ENCODE measurements around the gene CMKLR1.

Gene CMKLR1

GRCh38 chr12:108367436-108367835 is 28.3 kb upstream of the CMKLR1 start:
- peak; percentile 84 to 97 for DNase-seq (ENCODE audit: low read depth in 1 of 2, low spot score in 1 of 2)
- TF ChIP-seq SPI1 (IDR thresholded peaks at IDR 0.05; ENCODE audit: borderline replicate concordance, low read depth) (peak; percentile 54; the same call in 1 of the 2 replicates), GABPA (IDR thresholded peaks at IDR 0.05; ENCODE audit: low read depth) (no peak), POLR2AphosphoS5 (IDR thresholded peaks at IDR 0.05; ENCODE audit: low read depth) (peak; percentile 78)
- Histone ChIP-seq H3K27ac (replicated peaks) (no peak overlapping the region), H3K27me3 (ENCODE audit: insufficient read depth, poor library complexity, severe bottlenecking) (no peaks in the 10 kb centered on the region), H3K4me3 (replicated peaks; ENCODE audit: insufficient read depth, low read length) (no peak overlapping the region)

- H3K27ac ChIP-seq (replicated peaks) = no peak overlapping the region
- H3K27me3 ChIP-seq (ENCODE audit: insufficient read depth, poor library complexity, severe bottlenecking) = no peaks in the 10 kb centered on the region
- TF ChIP-seq POLR2AphosphoS5 (IDR thresholded peaks at IDR 0.05; ENCODE audit: low read depth) (no peak), SPI1 (IDR thresholded peaks at IDR 0.05; ENCODE audit: borderline replicate concordance, low read depth) (no peak), REST (IDR thresholded peaks at IDR 0.05; ENCODE audit: insufficient replicate concordance, low read depth) (no peak), GABPA (IDR thresholded peaks at IDR 0.05; ENCODE audit: low read depth) (no peak), CTCF (IDR thresholded peaks at IDR 0.05; ENCODE audit: insufficient read depth, low read length) (no peak)
- H3K4me3 ChIP-seq (replicated peaks; ENCODE audit: insufficient read depth, low read length) = no peak overlapping the region
- DNase-seq (ENCODE audit: low read depth in 1 of 2, low spot score in 1 of 2) = no peak
These were observed 26.2 kb upstream of the CMKLR1 start for GRCh38 chr12:108365324-108365723.

- no peak for TF ChIP-seq REST (IDR thresholded peaks at IDR 0.05; ENCODE audit: insufficient replicate concordance, low read depth)
- TF ChIP-seq SPI1 (IDR thresholded peaks at IDR 0.05; ENCODE audit: borderline replicate concordance, low read depth) = peak; percentile 57; the same call in 1 of the 2 replicates
- Histone ChIP-seq H3K4me3 (replicated peaks; ENCODE audit: insufficient read depth, low read length) (no peak overlapping the region), H3K27me3 (ENCODE audit: insufficient read depth, poor library complexity, severe bottlenecking) (no peaks in the 10 kb centered on the region), H3K27ac (replicated peaks) (no peak overlapping the region)
- no peak for DNase-seq (ENCODE audit: low read depth in 1 of 2, low spot score in 1 of 2)
These were observed 25.8 kb upstream of the CMKLR1 start for GRCh38 chr12:108364879-108365278.

GRCh38 chr12:108363565-108363964 is 24.5 kb upstream of the CMKLR1 start:
- H3K4me3 ChIP-seq (replicated peaks; ENCODE audit: insufficient read depth, low read length) = no peak overlapping the region
- DNase-seq (ENCODE audit: low read depth in 1 of 2, low spot score in 1 of 2) = no peak
- no peak overlapping the region for H3K27ac ChIP-seq (replicated peaks)
- no peaks in the 10 kb centered on the region for H3K27me3 ChIP-seq (ENCODE audit: insufficient read depth, poor library complexity, severe bottlenecking)
- TF ChIP-seq POLR2AphosphoS5 (IDR thresholded peaks at IDR 0.05; ENCODE audit: low read depth) (no peak), GABPA (IDR thresholded peaks at IDR 0.05; ENCODE audit: low read depth) (no peak), REST (IDR thresholded peaks at IDR 0.05; ENCODE audit: insufficient replicate concordance, low read depth) (no peak), SPI1 (IDR thresholded peaks at IDR 0.05; ENCODE audit: borderline replicate concordance, low read depth) (no peak), CTCF (IDR thresholded peaks at IDR 0.05; ENCODE audit: insufficient read depth, low read length) (no peak)
